Right kidney (tissue), 1 donor: ENCODE results near the gene ZFAND2A.
A peak's percentile ranks its signal among the peaks of the same experiment; 100 is the strongest.
"Not testable (repeated sequence)": the region's sequence is repeated elsewhere in the genome, so short reads cannot be mapped to it uniquely, and the experiment has no call there.

Experiments used
- DNase-seq: peaks from one replicate; pipeline ENCODE4 v3.0.0-alpha.2; 2016

Gene ZFAND2A

GRCh38 chr7:1152492-1152891 lies 7.5 kb downstream of the ZFAND2A start:
- DNase-seq = no peak

GRCh38 chr7:1151653-1152425 lies 8.2 kb downstream of the ZFAND2A start:
- no peak for DNase-seq

- no peak for DNase-seq
These were observed 8.8 kb downstream of the ZFAND2A start for GRCh38 chr7:1151156-1151555.

- DNase-seq = no peak
These were observed 9.5 kb downstream of the ZFAND2A start for GRCh38 chr7:1150400-1151002.

- DNase-seq = no peak
These were observed 10.6 kb downstream of the ZFAND2A start for GRCh38 chr7:1149351-1149794.

GRCh38 chr7:1147873-1148272 lies 12.1 kb downstream of the ZFAND2A start:
- not testable (repeated sequence) for DNase-seq

GRCh38 chr7:1144269-1144771 lies 15.7 kb downstream of the ZFAND2A start:
- DNase-seq = no peak

- not testable (repeated sequence) for DNase-seq
These were observed 17.0 kb downstream of the ZFAND2A start for GRCh38 chr7:1143031-1143430.

- DNase-seq = no peak
These were observed 17.9 kb downstream of the ZFAND2A start for GRCh38 chr7:1142051-1142635.

- DNase-seq = no peak
These were observed 18.3 kb downstream of the ZFAND2A start for GRCh38 chr7:1141651-1142050.

- DNase-seq = no peak
These were observed 19.4 kb downstream of the ZFAND2A start for GRCh38 chr7:1140476-1141104.

GRCh38 chr7:1137517-1138167 lies 22.4 kb downstream of the ZFAND2A start:
- peak; percentile 79 for DNase-seq

- no peak for DNase-seq
These were observed 23.0 kb downstream of the ZFAND2A start for GRCh38 chr7:1136841-1137516.

GRCh38 chr7:1134951-1135350 lies 25.0 kb downstream of the ZFAND2A start:
- no peak for DNase-seq

- DNase-seq = no peak
These were observed 28.3 kb downstream of the ZFAND2A start for GRCh38 chr7:1131471-1132265.

- DNase-seq = no peak
These were observed 29.7 kb downstream of the ZFAND2A start for GRCh38 chr7:1130021-1130990.

- no peak for DNase-seq
These were observed 30.6 kb downstream of the ZFAND2A start for GRCh38 chr7:1129431-1129830.

- no peak for DNase-seq
These were observed 33.0 kb downstream of the ZFAND2A start for GRCh38 chr7:1127001-1127400.

- DNase-seq = no peak
These were observed 34.4 kb downstream of the ZFAND2A start for GRCh38 chr7:1125603-1125969.
